Natural killer cell (primary cell): ENCODE data around the gene MFSD2B. TPM values are rescaled to one million over a fixed set of nuclear protein-coding genes. Genes with fewer than 3 reads are reported as not detected.
A peak's percentile ranks its signal among the peaks of the same experiment; 100 is the strongest.

Experiments used
- ATAC-seq, 3 donors: fragments of 150-1000 bp in 2 of 3; fragments of 200-7000 bp in 1 of 3; cut with Tn5 transposase; 1 replicate in 1 of 3; 2 replicates in 2 of 3; pipeline ENCODE4 v1.10.0; 2021; ENCODE audit warnings: mild to moderate bottlenecking in 2 of 3, moderate library complexity in 2 of 3
- DNase-seq, 2 donors: peaks; one replicate each; pipeline versions ENCODE4 v3.0.0 to v3.0.0-alpha.2; 2013 to 2021; ENCODE audit warnings: mixed read lengths in 1 of 2
- H3K27ac ChIP-seq: one replicate; pipeline ENCODE4 v1.5.1; 2013; ENCODE audit warnings: mild to moderate bottlenecking, low read length
- H3K27me3 ChIP-seq: one replicate; pipeline ENCODE4 v1.6.1; 2013; ENCODE audit warnings: low read length; ENCODE audit not compliant: control insufficient read depth, insufficient read depth
- H3K36me3 ChIP-seq: one replicate; pipeline ENCODE4 v1.6.1; 2013; ENCODE audit warnings: low read length; ENCODE audit not compliant: control insufficient read depth, insufficient read depth
- H3K4me1 ChIP-seq: one replicate; pipeline ENCODE4 v1.6.1; 2013; ENCODE audit warnings: low read length; ENCODE audit not compliant: control insufficient read depth, insufficient read depth
- H3K4me3 ChIP-seq: one replicate; pipeline ENCODE4 v1.5.1; 2013; ENCODE audit warnings: low read length
- H3K9me3 ChIP-seq: one replicate; pipeline ENCODE4 v1.6.1; 2013; ENCODE audit warnings: low read length; ENCODE audit not compliant: control insufficient read depth, insufficient read depth
- H3K27ac Mint-ChIP-seq, 2 donors: one replicate each; pipeline ENCODE4 v1.8.0; 2022; ENCODE audit warnings: mild to moderate bottlenecking in 2 of 2, mixed read lengths in 2 of 2, moderate library complexity in 1 of 2
- H3K27me3 Mint-ChIP-seq, 2 donors: one replicate each; pipeline ENCODE4 v1.8.0; 2022; ENCODE audit warnings: low read depth in 2 of 2, mixed read lengths in 2 of 2
- H3K36me3 Mint-ChIP-seq: one replicate; pipeline ENCODE4 v1.8.0; 2022; ENCODE audit warnings: mixed read lengths
- H3K4me1 Mint-ChIP-seq, 2 donors: one replicate each; pipeline ENCODE4 v1.8.0; 2022; ENCODE audit warnings: mixed read lengths in 2 of 2
- H3K4me3 Mint-ChIP-seq: one replicate; pipeline ENCODE4 v1.8.0; 2022; ENCODE audit warnings: mild to moderate bottlenecking, moderate library complexity, mixed read lengths
- H3K9me3 Mint-ChIP-seq, 2 donors: one replicate each; pipeline ENCODE4 v1.8.0; 2022; ENCODE audit warnings: mixed read lengths in 2 of 2
- whole genome bisulfite sequencing: methylation state at CpG from one replicate; pipeline ENCODE4 v1.1.7; 2013; ENCODE audit warnings: missing lambda C conversion rate; ENCODE audit not compliant: insufficient coverage; 5-methylcytosine and 5-hydroxymethylcytosine counted together
- intact Hi-C: fragments of 100-400 bp; cut with micrococcal nuclease; formaldehyde crosslinking; loops from one replicate; pipeline ENCODE4 v1.14.2; 2022
- total RNA-seq, 4 donors: library from RNA; stranded (reverse); fragments of 120-200 nt in 1 of 4; gene quantifications; one replicate each; pipeline versions ENCODE4 v1.2.3 to v1.2.4, GENCODE V29; 2013 to 2022
- TF ChIP-seq, protein P1 (sequence below): fragments of 200-600 bp; IDR thresholded peaks from one replicate; pipeline ENCODE4 v1.8.0; 2022; ENCODE audit warnings: antibody characterized with exemption

The MFSD2B gene
- total RNA-seq, 3 donors from 2014 or later (not counting 1 experiment from before 2014, with no cell fraction given), result 0.93 to 1.1 TPM; not detected in 1

DNA sequence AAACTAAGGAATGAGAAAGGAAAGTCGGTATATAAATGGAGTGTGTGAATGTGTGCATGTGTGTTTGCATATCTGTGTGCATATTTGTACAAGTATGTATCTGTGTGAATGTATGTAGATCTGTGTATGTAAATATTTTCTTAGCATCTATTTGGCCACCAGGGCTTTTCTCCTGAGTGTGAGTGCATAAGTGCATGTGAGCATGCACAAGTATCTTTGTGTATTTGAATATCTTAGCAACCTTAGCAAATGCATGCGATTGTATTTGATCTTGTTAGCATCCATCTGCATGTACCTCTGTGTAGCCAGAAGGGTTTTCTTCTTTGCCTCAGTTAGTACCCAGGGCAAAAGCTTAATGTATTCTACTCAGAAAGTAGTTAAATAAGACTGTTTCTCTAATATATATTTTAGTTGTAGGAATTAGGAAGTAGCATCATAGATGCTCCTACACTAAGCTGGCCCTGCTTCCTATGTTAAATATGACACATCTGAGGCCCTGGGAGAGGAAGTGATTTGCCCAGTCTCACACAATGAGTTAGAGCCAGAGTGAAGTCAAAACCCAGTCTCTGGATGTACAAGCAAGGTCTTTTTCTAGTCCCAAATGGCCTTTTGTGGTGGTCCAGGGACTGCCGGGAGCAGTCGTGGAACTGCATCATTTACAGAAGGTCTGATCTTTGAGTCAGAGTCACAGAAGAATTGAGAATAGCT lies 48.8 kb downstream of the MFSD2B start:
- Histone ChIP-seq H3K27ac (no peak overlapping the region), H3K36me3 (no peaks in the 10 kb centered on the region), H3K4me1 (no peaks in the 10 kb centered on the region), H3K27me3 (no peaks in the 10 kb centered on the region), H3K9me3 (no peaks in the 10 kb centered on the region), H3K4me3 (no peak overlapping the region)
- H3K27ac Mint-ChIP-seq, result no peak overlapping the region
- ATAC-seq, result no peak
- TF ChIP-seq, protein P1, sequence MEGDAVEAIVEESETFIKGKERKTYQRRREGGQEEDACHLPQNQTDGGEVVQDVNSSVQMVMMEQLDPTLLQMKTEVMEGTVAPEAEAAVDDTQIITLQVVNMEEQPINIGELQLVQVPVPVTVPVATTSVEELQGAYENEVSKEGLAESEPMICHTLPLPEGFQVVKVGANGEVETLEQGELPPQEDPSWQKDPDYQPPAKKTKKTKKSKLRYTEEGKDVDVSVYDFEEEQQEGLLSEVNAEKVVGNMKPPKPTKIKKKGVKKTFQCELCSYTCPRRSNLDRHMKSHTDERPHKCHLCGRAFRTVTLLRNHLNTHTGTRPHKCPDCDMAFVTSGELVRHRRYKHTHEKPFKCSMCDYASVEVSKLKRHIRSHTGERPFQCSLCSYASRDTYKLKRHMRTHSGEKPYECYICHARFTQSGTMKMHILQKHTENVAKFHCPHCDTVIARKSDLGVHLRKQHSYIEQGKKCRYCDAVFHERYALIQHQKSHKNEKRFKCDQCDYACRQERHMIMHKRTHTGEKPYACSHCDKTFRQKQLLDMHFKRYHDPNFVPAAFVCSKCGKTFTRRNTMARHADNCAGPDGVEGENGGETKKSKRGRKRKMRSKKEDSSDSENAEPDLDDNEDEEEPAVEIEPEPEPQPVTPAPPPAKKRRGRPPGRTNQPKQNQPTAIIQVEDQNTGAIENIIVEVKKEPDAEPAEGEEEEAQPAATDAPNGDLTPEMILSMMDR, result no peak
- intact Hi-C loops, result no loop called here
- H3K27me3 Mint-ChIP-seq, result no peaks in the 10 kb centered on the region
- 81% methylated on average over 4 of the region's 4 CpGs for WGBS
- H3K9me3 Mint-ChIP-seq, result no peaks in the 10 kb centered on the region
- no peaks in the 10 kb centered on the region for H3K4me1 Mint-ChIP-seq
- DNase-seq, result no peak
- no peak overlapping the region for H3K4me3 Mint-ChIP-seq
- no peaks in the 10 kb centered on the region for H3K36me3 Mint-ChIP-seq

DNA sequence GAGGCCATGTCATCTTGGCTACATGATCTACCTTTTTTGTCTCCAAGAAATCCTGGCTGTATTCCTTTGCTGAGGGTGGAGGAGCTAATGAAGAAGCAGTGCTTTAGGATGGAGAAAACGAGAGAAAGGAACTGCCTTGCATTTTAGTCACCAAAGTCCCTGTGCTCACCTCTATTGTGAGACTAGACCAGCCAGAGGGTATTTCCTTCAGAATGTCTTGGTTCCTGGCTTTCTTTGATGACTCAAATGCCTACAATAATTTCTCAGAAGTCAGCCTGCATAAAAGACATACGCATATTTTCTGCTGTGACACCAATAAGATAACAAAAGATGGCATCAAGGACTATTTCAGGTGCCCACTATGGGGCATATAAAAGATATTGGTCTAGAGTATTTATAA lies 55.5 kb downstream of the MFSD2B start:
- no peaks in the 10 kb centered on the region for H3K9me3 Mint-ChIP-seq
- peaks cover 0 to 10% of the 10 kb centered on the region in 2 donors for H3K4me1 Mint-ChIP-seq
- Histone ChIP-seq H3K27ac (no peak overlapping the region), H3K27me3 (no peaks in the 10 kb centered on the region), H3K9me3 (no peaks in the 10 kb centered on the region), H3K36me3 (peaks cover 32% of the 10 kb centered on the region), H3K4me1 (no peaks in the 10 kb centered on the region), H3K4me3 (no peak overlapping the region)
- intact Hi-C loops, result no loop called here
- H3K27me3 Mint-ChIP-seq, result no peaks in the 10 kb centered on the region
- peaks cover 6% of the 10 kb centered on the region for H3K36me3 Mint-ChIP-seq
- no peak overlapping the region for H3K4me3 Mint-ChIP-seq
- TF ChIP-seq, protein P1, result no peak
- no peak overlapping the region for H3K27ac Mint-ChIP-seq
- no peak for ATAC-seq
- WGBS, result 86% methylated on average over 1 of the region's 2 CpGs
- no peak for DNase-seq

DNA sequence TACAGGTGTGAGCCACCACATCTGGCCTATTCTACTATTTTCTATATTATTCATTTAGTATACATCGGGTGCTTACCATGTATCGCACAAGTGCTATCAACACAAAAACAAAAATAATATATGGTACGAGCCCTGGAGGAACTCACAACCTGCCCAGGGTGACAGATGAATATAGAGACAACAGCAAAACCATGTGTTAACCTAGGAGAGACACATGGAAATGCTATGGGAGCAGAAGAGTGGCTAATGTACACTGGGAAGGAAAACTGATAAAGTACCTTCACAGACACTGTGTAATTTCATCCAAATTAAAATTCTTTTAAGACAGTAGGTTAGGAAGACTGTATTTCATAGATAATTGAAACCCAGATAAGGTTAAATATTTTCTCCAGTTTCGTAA lies 62.4 kb downstream of the MFSD2B start:
- Mint-ChIP-seq H3K4me1 (peaks cover 12 to 35% of the 10 kb centered on the region in 2 donors), H3K27me3 (no peaks in the 10 kb centered on the region), H3K4me3 (no peak overlapping the region), H3K9me3 (no peaks in the 10 kb centered on the region), H3K27ac (no peak overlapping the region), H3K36me3 (no peaks in the 10 kb centered on the region)
- intact Hi-C loops, result no loop called here
- no peak overlapping the region for H3K4me3 ChIP-seq
- no peak overlapping the region for H3K27ac ChIP-seq
- H3K27me3 ChIP-seq, result no peaks in the 10 kb centered on the region
- no peaks in the 10 kb centered on the region for H3K9me3 ChIP-seq
- 93% methylated on average over 4 of the region's 4 CpGs for WGBS
- DNase-seq (no peak), ATAC-seq (no peak)
- peaks cover 9% of the 10 kb centered on the region for H3K4me1 ChIP-seq
- TF ChIP-seq, protein P1, result no peak
- peaks cover 39% of the 10 kb centered on the region for H3K36me3 ChIP-seq

DNA sequence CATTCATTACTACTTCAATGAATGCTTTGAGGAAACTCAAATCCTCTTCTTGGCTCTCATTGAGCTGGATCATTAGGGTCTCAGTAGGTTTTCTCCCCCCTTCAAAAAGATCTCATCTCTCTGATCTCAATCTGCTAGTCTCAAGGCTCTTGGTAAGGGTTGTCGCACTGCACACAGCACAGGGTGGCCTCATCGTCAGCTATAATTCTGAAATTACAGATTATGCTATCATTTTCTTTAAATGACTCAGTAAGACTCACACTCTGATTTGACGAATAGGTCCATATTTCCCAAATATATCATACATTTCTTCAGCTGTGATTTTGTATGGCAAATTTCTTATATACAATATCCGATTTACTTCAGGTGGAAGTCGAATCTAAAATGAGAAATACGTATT lies 63.9 kb downstream of the MFSD2B start:
- peak overlapping the region; percentile 18 for H3K4me3 Mint-ChIP-seq
- TF ChIP-seq, protein P1, result no peak
- DNase-seq, result no peak
- no peaks in the 10 kb centered on the region for H3K27me3 Mint-ChIP-seq
- intact Hi-C loops, result no loop called here
- Histone ChIP-seq H3K4me1 (peaks cover 17% of the 10 kb centered on the region), H3K36me3 (peaks cover 29% of the 10 kb centered on the region), H3K27me3 (no peaks in the 10 kb centered on the region), H3K9me3 (no peaks in the 10 kb centered on the region), H3K4me3 (no peak overlapping the region), H3K27ac (no peak overlapping the region)
- peaks cover 12 to 41% of the 10 kb centered on the region in 2 donors for H3K4me1 Mint-ChIP-seq
- ATAC-seq, result no peak
- H3K36me3 Mint-ChIP-seq, result no peaks in the 10 kb centered on the region
- peak overlapping the region in 1 of 2 donors; percentile 55 for H3K27ac Mint-ChIP-seq
- no peaks in the 10 kb centered on the region for H3K9me3 Mint-ChIP-seq
- 74% methylated on average over 3 of the region's 6 CpGs for WGBS
